ENCODE measurements around the gene TMEM270.

DNA sequence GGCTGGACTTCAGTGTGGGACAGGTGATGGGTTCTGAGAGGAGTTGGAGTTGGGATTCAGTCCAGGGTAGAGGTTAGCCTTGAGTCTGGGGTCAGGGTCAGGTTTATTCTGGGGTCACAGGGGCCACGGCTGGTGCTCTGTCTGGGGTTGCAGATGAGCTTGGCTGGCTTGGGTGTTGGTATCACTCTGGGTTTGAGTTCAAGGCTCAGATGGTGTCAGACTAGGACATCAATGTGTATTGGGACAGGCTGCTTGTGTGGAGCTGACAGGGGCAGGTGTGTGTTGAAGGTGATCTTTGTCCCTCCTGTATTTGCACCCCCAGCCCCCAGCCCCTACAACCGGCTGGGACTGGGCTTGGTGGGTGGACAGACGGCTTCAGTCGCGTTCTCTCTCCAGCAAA is 26.8 kb downstream of the TMEM270 start:
- TF ChIP-seq TCF7 (IDR thresholded peaks at IDR 0.05; ENCODE audit: borderline replicate concordance) = no peak
- TF ChIP-seq, protein P1, sequence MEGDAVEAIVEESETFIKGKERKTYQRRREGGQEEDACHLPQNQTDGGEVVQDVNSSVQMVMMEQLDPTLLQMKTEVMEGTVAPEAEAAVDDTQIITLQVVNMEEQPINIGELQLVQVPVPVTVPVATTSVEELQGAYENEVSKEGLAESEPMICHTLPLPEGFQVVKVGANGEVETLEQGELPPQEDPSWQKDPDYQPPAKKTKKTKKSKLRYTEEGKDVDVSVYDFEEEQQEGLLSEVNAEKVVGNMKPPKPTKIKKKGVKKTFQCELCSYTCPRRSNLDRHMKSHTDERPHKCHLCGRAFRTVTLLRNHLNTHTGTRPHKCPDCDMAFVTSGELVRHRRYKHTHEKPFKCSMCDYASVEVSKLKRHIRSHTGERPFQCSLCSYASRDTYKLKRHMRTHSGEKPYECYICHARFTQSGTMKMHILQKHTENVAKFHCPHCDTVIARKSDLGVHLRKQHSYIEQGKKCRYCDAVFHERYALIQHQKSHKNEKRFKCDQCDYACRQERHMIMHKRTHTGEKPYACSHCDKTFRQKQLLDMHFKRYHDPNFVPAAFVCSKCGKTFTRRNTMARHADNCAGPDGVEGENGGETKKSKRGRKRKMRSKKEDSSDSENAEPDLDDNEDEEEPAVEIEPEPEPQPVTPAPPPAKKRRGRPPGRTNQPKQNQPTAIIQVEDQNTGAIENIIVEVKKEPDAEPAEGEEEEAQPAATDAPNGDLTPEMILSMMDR (IDR thresholded peaks at IDR 0.05 in 2 of 3, conservative IDR thresholded peaks at IDR 0.05 in 1 of 3; ENCODE audit: control insufficient read depth in 2 of 3, extremely low read depth in 1 of 3, insufficient read depth in 1 of 3, low read depth in 3 of 3, low read length in 3 of 3) = no peak
- no peak for TF ChIP-seq EP300 (IDR thresholded peaks at IDR 0.05; ENCODE audit: borderline replicate concordance in 1 of 2, control insufficient read depth in 1 of 2, low read depth in 2 of 2, low read length in 2 of 2)
- TF ChIP-seq ZNF622 (IDR thresholded peaks at IDR 0.05) = no peak
- TF ChIP-seq, protein P2, sequence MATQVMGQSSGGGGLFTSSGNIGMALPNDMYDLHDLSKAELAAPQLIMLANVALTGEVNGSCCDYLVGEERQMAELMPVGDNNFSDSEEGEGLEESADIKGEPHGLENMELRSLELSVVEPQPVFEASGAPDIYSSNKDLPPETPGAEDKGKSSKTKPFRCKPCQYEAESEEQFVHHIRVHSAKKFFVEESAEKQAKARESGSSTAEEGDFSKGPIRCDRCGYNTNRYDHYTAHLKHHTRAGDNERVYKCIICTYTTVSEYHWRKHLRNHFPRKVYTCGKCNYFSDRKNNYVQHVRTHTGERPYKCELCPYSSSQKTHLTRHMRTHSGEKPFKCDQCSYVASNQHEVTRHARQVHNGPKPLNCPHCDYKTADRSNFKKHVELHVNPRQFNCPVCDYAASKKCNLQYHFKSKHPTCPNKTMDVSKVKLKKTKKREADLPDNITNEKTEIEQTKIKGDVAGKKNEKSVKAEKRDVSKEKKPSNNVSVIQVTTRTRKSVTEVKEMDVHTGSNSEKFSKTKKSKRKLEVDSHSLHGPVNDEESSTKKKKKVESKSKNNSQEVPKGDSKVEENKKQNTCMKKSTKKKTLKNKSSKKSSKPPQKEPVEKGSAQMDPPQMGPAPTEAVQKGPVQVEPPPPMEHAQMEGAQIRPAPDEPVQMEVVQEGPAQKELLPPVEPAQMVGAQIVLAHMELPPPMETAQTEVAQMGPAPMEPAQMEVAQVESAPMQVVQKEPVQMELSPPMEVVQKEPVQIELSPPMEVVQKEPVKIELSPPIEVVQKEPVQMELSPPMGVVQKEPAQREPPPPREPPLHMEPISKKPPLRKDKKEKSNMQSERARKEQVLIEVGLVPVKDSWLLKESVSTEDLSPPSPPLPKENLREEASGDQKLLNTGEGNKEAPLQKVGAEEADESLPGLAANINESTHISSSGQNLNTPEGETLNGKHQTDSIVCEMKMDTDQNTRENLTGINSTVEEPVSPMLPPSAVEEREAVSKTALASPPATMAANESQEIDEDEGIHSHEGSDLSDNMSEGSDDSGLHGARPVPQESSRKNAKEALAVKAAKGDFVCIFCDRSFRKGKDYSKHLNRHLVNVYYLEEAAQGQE (IDR thresholded peaks at IDR 0.05; ENCODE audit: low read depth, low read length) = no peak
- TF ChIP-seq CREB1 (IDR thresholded peaks at IDR 0.05; ENCODE audit: low read depth) = no peak
- TF ChIP-seq SUZ12 (IDR thresholded peaks at IDR 0.05; ENCODE audit: unreplicated experiment) = no peak
- TF ChIP-seq TAF1 (IDR thresholded peaks at IDR 0.05; ENCODE audit: borderline replicate concordance, low read depth, low read length) = no peak
- TF ChIP-seq, protein P3, sequence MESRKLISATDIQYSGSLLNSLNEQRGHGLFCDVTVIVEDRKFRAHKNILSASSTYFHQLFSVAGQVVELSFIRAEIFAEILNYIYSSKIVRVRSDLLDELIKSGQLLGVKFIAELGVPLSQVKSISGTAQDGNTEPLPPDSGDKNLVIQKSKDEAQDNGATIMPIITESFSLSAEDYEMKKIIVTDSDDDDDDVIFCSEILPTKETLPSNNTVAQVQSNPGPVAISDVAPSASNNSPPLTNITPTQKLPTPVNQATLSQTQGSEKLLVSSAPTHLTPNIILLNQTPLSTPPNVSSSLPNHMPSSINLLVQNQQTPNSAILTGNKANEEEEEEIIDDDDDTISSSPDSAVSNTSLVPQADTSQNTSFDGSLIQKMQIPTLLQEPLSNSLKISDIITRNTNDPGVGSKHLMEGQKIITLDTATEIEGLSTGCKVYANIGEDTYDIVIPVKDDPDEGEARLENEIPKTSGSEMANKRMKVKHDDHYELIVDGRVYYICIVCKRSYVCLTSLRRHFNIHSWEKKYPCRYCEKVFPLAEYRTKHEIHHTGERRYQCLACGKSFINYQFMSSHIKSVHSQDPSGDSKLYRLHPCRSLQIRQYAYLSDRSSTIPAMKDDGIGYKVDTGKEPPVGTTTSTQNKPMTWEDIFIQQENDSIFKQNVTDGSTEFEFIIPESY (IDR thresholded peaks at IDR 0.05) = no peak
